NCI-H2107 (cell line): Measurements from ENCODE around the gene FGFRL1.
"Not testable (repeated sequence)": the region's sequence is repeated elsewhere in the genome, so short reads cannot be mapped to it uniquely, and the experiment has no call there.

Source experiments
- DNase-seq: peaks from one replicate; lab custom pipeline; 2025; lab: John Stamatoyannopoulos, UW

FGFRL1 gene

GRCh38 chr4:1039493-1040343, 28.3 kb downstream of the FGFRL1 start:
- DNase-seq: no peak

GRCh38 chr4:1040344-1041146, 29.1 kb downstream of the FGFRL1 start:
- no peak for DNase-seq

GRCh38 chr4:1041147-1041935, 29.9 kb downstream of the FGFRL1 start:
- no peak for DNase-seq

GRCh38 chr4:1041936-1042330, 30.5 kb downstream of the FGFRL1 start:
- DNase-seq: no peak

GRCh38 chr4:1042352-1043055, 31.1 kb downstream of the FGFRL1 start:
- DNase-seq: no peak

- no peak for DNase-seq
These were observed 31.7 kb downstream of the FGFRL1 start for GRCh38 chr4:1043162-1043561.

GRCh38 chr4:1043651-1044468, 32.4 kb downstream of the FGFRL1 start:
- no peak for DNase-seq

GRCh38 chr4:1044469-1045192, 33.2 kb downstream of the FGFRL1 start:
- no peak for DNase-seq

- DNase-seq: no peak
These were observed 33.8 kb downstream of the FGFRL1 start for GRCh38 chr4:1045193-1045594.

- DNase-seq: no peak
These were observed 34.3 kb downstream of the FGFRL1 start for GRCh38 chr4:1045595-1046201.

- DNase-seq: not testable (repeated sequence)
These were observed 35.2 kb downstream of the FGFRL1 start for GRCh38 chr4:1046581-1047011.

GRCh38 chr4:1047106-1047975, 35.9 kb downstream of the FGFRL1 start:
- DNase-seq: no peak

- no peak for DNase-seq
These were observed 36.7 kb downstream of the FGFRL1 start for GRCh38 chr4:1047976-1048772.

- DNase-seq: no peak
These were observed 37.6 kb downstream of the FGFRL1 start for GRCh38 chr4:1048773-1049590.

GRCh38 chr4:1049591-1049905, 38.1 kb downstream of the FGFRL1 start:
- DNase-seq: no peak

- DNase-seq: no peak
These were observed 39.2 kb downstream of the FGFRL1 start for GRCh38 chr4:1050486-1051213.
